G401 (cell line): ENCODE results near the gene POLR2J. TPM values are rescaled to one million over a fixed set of nuclear protein-coding genes. Genes with fewer than 3 reads are reported as not detected.
"Not testable (repeated sequence)": the region's sequence is repeated elsewhere in the genome, so short reads cannot be mapped to it uniquely, and the experiment has no call there.

ENCODE experiments used
- DNase-seq: peaks from one replicate; pipeline ENCODE4 v3.0.0-alpha.2; 2015; ENCODE audit warnings: low spot score
- in situ Hi-C: cut with HindIII; loops from 2 replicates; pipeline ENCODE4 v1.10.0; 2016; ENCODE audit warnings: low sequenced_read_pairs, mixed read lengths
- total RNA-seq: library from RNA; depleted of rRNA; stranded (reverse); fragments of >200 nt; shearing (Covaris generic); gene quantifications from 2 replicates; pipeline ENCODE4 v1.2.3, GENCODE V29; 2014; rRNA removed

Gene POLR2J
- 53.6 and 57.6 TPM in 2 replicates for total RNA-seq

GRCh38 chr7:102478314-102479208, at the start of gene POLR2J:
TSS of gene POLR2J (minus strand) at chr7:102478922. CDS start at chr7:102478860, 62 bp downstream.
- DNase-seq: peak; percentile 62
- in situ Hi-C loops: not testable (repeated sequence)

GRCh38 chr7:102527822-102528793, 49.4 kb upstream of the POLR2J start:
- in situ Hi-C loops, DNase-seq: not testable (repeated sequence)

GRCh38 chr7:102527182-102527581, 48.5 kb upstream of the POLR2J start:
- DNase-seq, in situ Hi-C loops: not testable (repeated sequence)

GRCh38 chr7:102524803-102525202, 46.1 kb upstream of the POLR2J start:
- DNase-seq, in situ Hi-C loops: not testable (repeated sequence)

- DNase-seq, in situ Hi-C loops: not testable (repeated sequence)
Measured at GRCh38 chr7:102520797-102521196, 42.1 kb upstream of the POLR2J start.

GRCh38 chr7:102517550-102518147, 38.9 kb upstream of the POLR2J start, which contains the start of gene RASA4B:
TSS of gene RASA4B (minus strand) at chr7:102517777. CDS start at chr7:102517710, 67 bp downstream.
- DNase-seq, in situ Hi-C loops: not testable (repeated sequence)

- DNase-seq, in situ Hi-C loops: not testable (repeated sequence)
Measured at GRCh38 chr7:102516951-102517350, 38.2 kb upstream of the POLR2J start.

GRCh38 chr7:102515889-102516288, 37.2 kb upstream of the POLR2J start:
- DNase-seq, in situ Hi-C loops: not testable (repeated sequence)

GRCh38 chr7:102514881-102515721, 36.4 kb upstream of the POLR2J start:
- in situ Hi-C loops, DNase-seq: not testable (repeated sequence)

- DNase-seq: peak; percentile 68
- in situ Hi-C loops: not testable (repeated sequence)
Measured at GRCh38 chr7:102512642-102513221, 34.0 kb upstream of the POLR2J start.

- DNase-seq, in situ Hi-C loops: not testable (repeated sequence)
Measured at GRCh38 chr7:102511860-102512522, 33.3 kb upstream of the POLR2J start.

GRCh38 chr7:102510575-102510974, 31.9 kb upstream of the POLR2J start:
- in situ Hi-C loops, DNase-seq: not testable (repeated sequence)

- in situ Hi-C loops, DNase-seq: not testable (repeated sequence)
Measured at GRCh38 chr7:102507410-102508088, 28.8 kb upstream of the POLR2J start.

GRCh38 chr7:102505298-102506185, 26.8 kb upstream of the POLR2J start:
- in situ Hi-C loops, DNase-seq: not testable (repeated sequence)

GRCh38 chr7:102503141-102503540, 24.4 kb upstream of the POLR2J start:
- DNase-seq, in situ Hi-C loops: not testable (repeated sequence)

GRCh38 chr7:102498321-102498720, 19.6 kb upstream of the POLR2J start:
- in situ Hi-C loops, DNase-seq: not testable (repeated sequence)
